BLaER1 treated with 17β-estradiol and CSF1 and Interleukin-3, amounts not matched to agents 10 nM and 100 nM (cell line): ENCODE results near the gene CDS2.

Experiments used
- H3K27ac ChIP-seq, 11 experiments: shearing (Covaris generic); formaldehyde crosslinking; 2 replicates each; pipeline ENCODE4 v1.8.1; 2022
- H3K27me3 ChIP-seq, 11 experiments: shearing (Covaris generic); formaldehyde crosslinking; 2 replicates each; pipeline ENCODE4 v1.8.1; 2022
- H3K36me3 ChIP-seq, 11 experiments: shearing (Covaris generic); formaldehyde crosslinking; 2 replicates each; pipeline ENCODE4 v1.8.1; 2022
- H3K4me1 ChIP-seq, 10 experiments: shearing (Covaris generic); formaldehyde crosslinking; 2 replicates each; pipeline ENCODE4 v1.8.1; 2022
- H3K4me2 ChIP-seq, 11 experiments: shearing (Covaris generic); formaldehyde crosslinking; 2 replicates each; pipeline ENCODE4 v1.8.1; 2022
- H3K4me3 ChIP-seq, 10 experiments: shearing (Covaris generic); formaldehyde crosslinking; 2 replicates each; pipeline ENCODE4 v1.8.1; 2022
- H3K9ac ChIP-seq, 11 experiments: shearing (Covaris generic); formaldehyde crosslinking; 2 replicates each; pipeline ENCODE4 v1.8.1; 2022
- H3K9me3 ChIP-seq, 11 experiments: shearing (Covaris generic); formaldehyde crosslinking; replicated peaks in 1 of 11; 2 replicates each; pipeline ENCODE4 v1.8.1; 2022
- H4K20me1 ChIP-seq, 11 experiments: shearing (Covaris generic); formaldehyde crosslinking; 2 replicates each; pipeline ENCODE4 v1.8.1; 2022
- Cebpa-rat ChIP-seq, 11 experiments: shearing (Covaris generic); IDR thresholded peaks; 2 replicates each; pipeline ENCODE4 v1.8.1; 2022

The CDS2 gene

GRCh38 chr20:5113615-5113986, 13.2 kb upstream of the CDS2 start:
- Histone ChIP-seq H3K27me3 (no peaks in the 10 kb centered on the region), H4K20me1 (peaks cover 5 to 47% (median 35%) of the 10 kb centered on the region in 11 experiments; a peak in 20 of 22 replicates), H3K36me3 (peaks cover 61 to 79% (median 75%) of the 10 kb centered on the region in 11 experiments), H3K4me3 (peak overlapping the region; percentile 71 to 92 (median 80)), H3K27ac (peak overlapping the region; percentile 83 to 93 (median 87)), H3K4me2 (peak overlapping the region; percentile 85 to 96 (median 93)), H3K9me3 (no peaks in the 10 kb centered on the region), H3K9ac (peak overlapping the region; percentile 83 to 96 (median 90)), H3K4me1 (peaks cover 39 to 66% (median 48%) of the 10 kb centered on the region in 10 experiments)
- TF ChIP-seq Cebpa-rat (IDR thresholded peaks at IDR 0.05): no peak

GRCh38 chr20:5114403-5114802, 12.4 kb upstream of the CDS2 start:
- Histone ChIP-seq H3K4me1 (peaks cover 33 to 59% (median 48%) of the 10 kb centered on the region in 10 experiments), H3K4me2 (peak overlapping the region in 7 of 11 experiments; percentile 85 to 96 (median 93); a peak in 10 of 22 replicates), H4K20me1 (peaks cover 12 to 55% (median 43%) of the 10 kb centered on the region in 11 experiments; a peak in 21 of 22 replicates), H3K4me3 (no peak overlapping the region; a peak in 1 of 20 replicates), H3K27ac (no peak overlapping the region), H3K27me3 (no peaks in the 10 kb centered on the region), H3K36me3 (peaks cover 54 to 74% (median 68%) of the 10 kb centered on the region in 11 experiments), H3K9ac (peak overlapping the region in 5 of 11 experiments; percentile 32 to 92 (median 88); a peak in 7 of 22 replicates), H3K9me3 (no peaks in the 10 kb centered on the region)
- no peak for TF ChIP-seq Cebpa-rat (IDR thresholded peaks at IDR 0.05)

GRCh38 chr20:5116875-5117274, 9.9 kb upstream of the CDS2 start:
- Histone ChIP-seq H3K9ac (peak overlapping the region in 9 of 11 experiments; percentile 84 to 95 (median 92); a peak in 18 of 22 replicates), H3K27me3 (no peaks in the 10 kb centered on the region), H3K4me3 (peak overlapping the region in 7 of 10 experiments; percentile 85 to 97 (median 91); a peak in 12 of 20 replicates), H3K27ac (peak overlapping the region in 3 of 11 experiments; percentile 1 to 15 (median 10); a peak in 1 of 22 replicates), H3K4me1 (peaks cover 34 to 64% (median 51%) of the 10 kb centered on the region in 10 experiments), H3K36me3 (peaks cover 37 to 54% (median 50%) of the 10 kb centered on the region in 11 experiments), H3K4me2 (peak overlapping the region in 10 of 11 experiments; percentile 4 to 96 (median 93); a peak in 20 of 22 replicates), H3K9me3 (no peaks in the 10 kb centered on the region), H4K20me1 (peaks cover 15 to 58% (median 44%) of the 10 kb centered on the region in 11 experiments; a peak in 21 of 22 replicates)
- TF ChIP-seq Cebpa-rat (IDR thresholded peaks at IDR 0.05): no peak

- Histone ChIP-seq H3K36me3 (peaks cover 37 to 54% (median 50%) of the 10 kb centered on the region in 11 experiments), H4K20me1 (peaks cover 15 to 58% (median 44%) of the 10 kb centered on the region in 11 experiments; a peak in 21 of 22 replicates), H3K4me3 (peak overlapping the region; percentile 75 to 97 (median 90)), H3K9me3 (no peaks in the 10 kb centered on the region), H3K27ac (peak overlapping the region in 10 of 11 experiments; percentile 37 to 95 (median 92); a peak in 19 of 22 replicates), H3K4me2 (peak overlapping the region; percentile 86 to 97 (median 94)), H3K4me1 (peaks cover 31 to 60% (median 48%) of the 10 kb centered on the region in 10 experiments), H3K27me3 (no peaks in the 10 kb centered on the region), H3K9ac (peak overlapping the region; percentile 69 to 95 (median 92))
- no peak for TF ChIP-seq Cebpa-rat (IDR thresholded peaks at IDR 0.05)
Observed at GRCh38 chr20:5118220-5119142, 8.3 kb upstream of the CDS2 start.

- Histone ChIP-seq H3K4me2 (peak overlapping the region; percentile 86 to 97 (median 94)), H3K9me3 (no peaks in the 10 kb centered on the region), H3K9ac (peak overlapping the region; percentile 69 to 95 (median 92)), H3K4me3 (peak overlapping the region; percentile 75 to 97 (median 90)), H3K27ac (peak overlapping the region in 10 of 11 experiments; percentile 37 to 95 (median 92); a peak in 19 of 22 replicates), H3K36me3 (peaks cover 36 to 48% (median 46%) of the 10 kb centered on the region in 11 experiments), H4K20me1 (peaks cover 15 to 56% (median 44%) of the 10 kb centered on the region in 11 experiments; a peak in 21 of 22 replicates), H3K27me3 (no peaks in the 10 kb centered on the region), H3K4me1 (peaks cover 27 to 54% (median 43%) of the 10 kb centered on the region in 10 experiments)
- TF ChIP-seq Cebpa-rat (IDR thresholded peaks at IDR 0.05): no peak
Observed at GRCh38 chr20:5119143-5119434, 7.7 kb upstream of the CDS2 start.

GRCh38 chr20:5119435-5120184, 7.2 kb upstream of the CDS2 start, which contains the start of gene PCNA:
Gene PCNA, minus strand, starts transcription at chr20:5119958. Its CDS starts 160 bp downstream, at chr20:5119798.
- Histone ChIP-seq H4K20me1 (peaks cover 15 to 51% (median 44%) of the 10 kb centered on the region in 11 experiments; a peak in 21 of 22 replicates), H3K9ac (peak within 1 kb of the TSS; percentile 69 to 95 (median 92)), H3K4me1 (peaks cover 27 to 49% (median 41%) of the 10 kb centered on the region in 10 experiments), H3K4me3 (peak within 1 kb of the TSS; percentile 75 to 97 (median 90)), H3K9me3 (no peaks in the 10 kb centered on the region), H3K36me3 (peaks cover 31 to 43% (median 41%) of the 10 kb centered on the region in 11 experiments), H3K4me2 (peak within 1 kb of the TSS; percentile 86 to 97 (median 94)), H3K27me3 (no peaks in the 10 kb centered on the region), H3K27ac (peak within 1 kb of the TSS; percentile 4 to 95 (median 92); a peak in 21 of 22 replicates)
- TF ChIP-seq Cebpa-rat (IDR thresholded peaks at IDR 0.05): no peak

GRCh38 chr20:5120185-5120476, 6.7 kb upstream of the CDS2 start:
- Histone ChIP-seq H3K4me2 (peak overlapping the region; percentile 65 to 95 (median 74)), H3K9ac (peak overlapping the region; percentile 69 to 95 (median 92); a peak in 21 of 22 replicates), H3K27me3 (no peaks in the 10 kb centered on the region), H3K36me3 (peaks cover 26 to 38% (median 36%) of the 10 kb centered on the region in 11 experiments), H3K4me1 (peaks cover 27 to 48% (median 41%) of the 10 kb centered on the region in 10 experiments), H3K9me3 (no peaks in the 10 kb centered on the region), H4K20me1 (peaks cover 15 to 46% (median 44%) of the 10 kb centered on the region in 11 experiments; a peak in 21 of 22 replicates), H3K27ac (peak overlapping the region; percentile 4 to 95 (median 91); a peak in 21 of 22 replicates), H3K4me3 (peak overlapping the region; percentile 75 to 97 (median 90))
- TF ChIP-seq Cebpa-rat (IDR thresholded peaks at IDR 0.05): no peak

GRCh38 chr20:5122873-5123260, 3.9 kb upstream of the CDS2 start:
- no peak overlapping the region for H3K27ac ChIP-seq
- peaks cover 14 to 21% (median 18%) of the 10 kb centered on the region in 11 experiments; a peak in 21 of 22 replicates for H4K20me1 ChIP-seq
- H3K27me3 ChIP-seq: no peaks in the 10 kb centered on the region
- H3K36me3 ChIP-seq: peaks cover 0 to 11% (median 9%) of the 10 kb centered on the region in 11 experiments; a peak in 14 of 22 replicates
- peaks cover 21 to 32% (median 28%) of the 10 kb centered on the region in 10 experiments for H3K4me1 ChIP-seq
- no peak overlapping the region for H3K4me3 ChIP-seq
- H3K9ac ChIP-seq: no peak overlapping the region
- H3K4me2 ChIP-seq: no peak overlapping the region
- no peaks in the 10 kb centered on the region for H3K9me3 ChIP-seq
- no peak for TF ChIP-seq Cebpa-rat (IDR thresholded peaks at IDR 0.05)
